Cardiac muscle cell (in vitro differentiated cells and primary cell): Measurements from ENCODE around the gene CENPU. TPM values are rescaled to one million over a fixed set of nuclear protein-coding genes. Genes with fewer than 3 reads are reported as not detected.

Experiments
- DNase-seq, 2 donors: peaks; one replicate each; pipeline versions ENCODE4 v3.0.0 to v3.0.0-alpha.2; 2010 to 2017; ENCODE audit warnings: low read depth in 1 of 2, low spot score in 1 of 2
- H3K27ac ChIP-seq: fragments of 200-600 bp; sonication (generic); 2 replicates; pipeline ENCODE4 v1.5.1; 2016
- H3K27me3 ChIP-seq: fragments of 200-600 bp; sonication (generic); 2 replicates; pipeline ENCODE4 v1.6.0; 2016; ENCODE audit warnings: control low read depth
- H3K36me3 ChIP-seq: fragments of 200-600 bp; sonication (generic); 2 replicates; pipeline ENCODE4 v1.5.1; 2016; ENCODE audit warnings: control low read depth
- H3K4me1 ChIP-seq: fragments of 200-600 bp; sonication (generic); 2 replicates; pipeline ENCODE4 v1.8.1; 2017; ENCODE audit warnings: low read depth, mild to moderate bottlenecking, mixed run types
- H3K4me3 ChIP-seq: fragments of 200-600 bp; sonication (generic); 2 replicates; pipeline ENCODE4 v1.5.1; 2016; ENCODE audit warnings: mild to moderate bottlenecking
- H3K9me3 ChIP-seq: fragments of 200-600 bp; sonication (generic); 2 replicates; pipeline ENCODE4 v1.5.1; 2017; ENCODE audit warnings: low read depth, mild to moderate bottlenecking, control low read depth
- CTCF ChIP-seq: IDR thresholded peaks from 2 replicates; pipeline ENCODE4 v1.5.1; 2012; ENCODE audit warnings: low read depth, mild to moderate bottlenecking, low read length
- polyA plus RNA-seq: library from polyadenylated mRNA; unstranded; fragments of >200 nt; fragmentation: Nextera tagmentation; extraction: Ambion mirVana; gene quantifications from 2 replicates; pipeline ENCODE4 v1.2.1, GENCODE V29; 2016
- total RNA-seq: library from RNA; depleted of rRNA; stranded (reverse); fragments of >200 nt; gene quantifications from 2 replicates; pipeline ENCODE4 v1.2.3, GENCODE V29; 2016

CENPU gene
- total and polyA plus RNA-seq, 2 experiments from 2014 or later = 8.7 to 9.9 TPM

- no peak for TF ChIP-seq CTCF
- H3K9me3 ChIP-seq = no peaks in the 10 kb centered on the region
- no peaks in the 10 kb centered on the region for H3K36me3 ChIP-seq
- no peak for DNase-seq
- H3K27me3 ChIP-seq = no peaks in the 10 kb centered on the region
- no peak overlapping the region for H3K4me3 ChIP-seq
- peaks cover 8% of the 10 kb centered on the region for H3K4me1 ChIP-seq
- peak overlapping the region; percentile 31 for H3K27ac ChIP-seq
Observed at GRCh38 chr4:184699941-184700340, 34.0 kb downstream of the CENPU start.

- Histone ChIP-seq H3K4me1 (peaks cover 12% of the 10 kb centered on the region), H3K27ac (peak overlapping the region; percentile 50), H3K36me3 (peaks cover 3% of the 10 kb centered on the region), H3K4me3 (no peak overlapping the region), H3K9me3 (no peaks in the 10 kb centered on the region), H3K27me3 (no peaks in the 10 kb centered on the region)
- no peak for DNase-seq
- no peak for TF ChIP-seq CTCF
Observed at GRCh38 chr4:184697956-184698355, 35.9 kb downstream of the CENPU start.

- no peak for TF ChIP-seq CTCF
- Histone ChIP-seq H3K36me3 (peaks cover 5% of the 10 kb centered on the region), H3K27me3 (no peaks in the 10 kb centered on the region), H3K4me1 (peaks cover 12% of the 10 kb centered on the region), H3K4me3 (no peak overlapping the region), H3K27ac (peak overlapping the region; percentile 57), H3K9me3 (no peaks in the 10 kb centered on the region)
- DNase-seq = peak; percentile 15 to 17
Observed at GRCh38 chr4:184695178-184695896, 38.6 kb downstream of the CENPU start.

- peaks cover 12% of the 10 kb centered on the region for H3K4me1 ChIP-seq
- H3K36me3 ChIP-seq = peaks cover 5% of the 10 kb centered on the region
- no peaks in the 10 kb centered on the region for H3K27me3 ChIP-seq
- DNase-seq = no peak
- H3K27ac ChIP-seq = no peak overlapping the region
- H3K9me3 ChIP-seq = no peaks in the 10 kb centered on the region
- H3K4me3 ChIP-seq = no peak overlapping the region
- TF ChIP-seq CTCF = no peak
Observed at GRCh38 chr4:184694412-184694956, 39.4 kb downstream of the CENPU start.

GRCh38 chr4:184693056-184693455 lies 40.8 kb downstream of the CENPU start:
- H3K4me1 ChIP-seq = peaks cover 12% of the 10 kb centered on the region
- H3K9me3 ChIP-seq = no peaks in the 10 kb centered on the region
- no peak overlapping the region for H3K4me3 ChIP-seq
- no peak for TF ChIP-seq CTCF
- peak in 1 of 2 donors; percentile 68 for DNase-seq
- no peaks in the 10 kb centered on the region for H3K27me3 ChIP-seq
- H3K36me3 ChIP-seq = peaks cover 5% of the 10 kb centered on the region
- H3K27ac ChIP-seq = no peak overlapping the region
